Measurements from ENCODE around the gene USP49. TPM values are rescaled to one million over a fixed set of nuclear protein-coding genes. Genes with fewer than 3 reads are reported as not detected.

USP49 gene
- total and polyA plus RNA-seq, 2 of the 13 experiments (the other 11 are each of a cell fraction or from before 2014, with no cell fraction given), result 2.9 to 4.3 TPM

- no peak for DNase-seq (ENCODE audit: low spot score)
- ATAC-seq, result no peak; the same call in 1 of the 3 replicates
- intact Hi-C loops (cut with micrococcal nuclease; ENCODE audit: unreplicated experiment), result no loop called here
- Histone ChIP-seq H4K20me1 (ENCODE audit: insufficient read depth, low read length) (no peaks in the 10 kb centered on the region), H3K4me2 (ENCODE audit: low read depth, low read length) (no peak overlapping the region), H3K4me1 (ENCODE audit: insufficient read depth, low read length) (peaks cover 61% of the 10 kb centered on the region), H3K36me3 (replicated peaks in 1 of 2; ENCODE audit: control insufficient read depth in 1 of 2, insufficient read depth in 2 of 2, low read length in 2 of 2) (no peaks in the 10 kb centered on the region), H3K27me3 (ENCODE audit: control insufficient read depth in 1 of 2, insufficient read depth in 2 of 2, low read length in 2 of 2) (no peaks in the 10 kb centered on the region), H3K9ac (ENCODE audit: insufficient read depth, low read depth, low read length) (no peak overlapping the region), H2AFZ (ENCODE audit: low read length) (no peak overlapping the region), H3K9me3 (ENCODE audit: low read length) (no peaks in the 10 kb centered on the region), H3K27ac (ENCODE audit: extremely low read length, insufficient read depth, low read length) (no peak overlapping the region), H3K79me2 (ENCODE audit: insufficient read depth, low read length) (no peaks in the 10 kb centered on the region), H3K4me3 (replicated peaks in 1 of 3; ENCODE audit: insufficient read depth in 1 of 3, low read depth in 2 of 3, low read length in 3 of 3) (no peak overlapping the region)
- ChIA-PET POLR2A (interaction anchor here (1.1 to 4.5 kb wide), 4 partner anchors 9 to 31 kb away, joined by 3 to 31 read pairs (median 6); no protein-coding TSS in a partner anchor), CTCF (ENCODE audit: low intra/inter-chr PET ratio, low total read pairs) (no interaction called here)
- in situ Hi-C loops (cut with HindIII; ENCODE audit: extremely low pct_ligation_motif_present, low pct_unique_long_range_greater_than_20kb), result no loop called here
- BruUV-seq (replicated peaks), result no TSS peak
- no peak for FAIRE-seq
- 74% methylated on average over 12 of the region's 13 CpGs for WGBS (ENCODE audit: low lambda C conversion rate)
- TF ChIP-seq MYPOP (CRISPR knock-in tag; IDR thresholded peaks at IDR 0.05) (no peak), GPN1 (CRISPR knock-in tag; IDR thresholded peaks at IDR 0.05; ENCODE audit: borderline replicate concordance) (0 out of 2 replicates have a peak, but pooled peaks have one; percentile 17)
Observed at GRCh38 chr6:41759106-41759904, 135.9 kb downstream of the USP49 start.

GRCh38 chr6:41758641-41759035 lies 136.5 kb downstream of the USP49 start:
- intact Hi-C loops (cut with micrococcal nuclease; ENCODE audit: unreplicated experiment), result no loop called here
- in situ Hi-C loops (cut with HindIII; ENCODE audit: extremely low pct_ligation_motif_present, low pct_unique_long_range_greater_than_20kb), result no loop called here
- ChIA-PET CTCF (ENCODE audit: low intra/inter-chr PET ratio, low total read pairs) (no interaction called here), POLR2A (interaction anchor here (1.1 to 4.5 kb wide), 4 partner anchors 10 to 30 kb away, joined by 3 to 31 read pairs (median 6); no protein-coding TSS in a partner anchor)
- Histone ChIP-seq H3K4me3 (replicated peaks in 1 of 3; ENCODE audit: insufficient read depth in 1 of 3, low read depth in 2 of 3, low read length in 3 of 3) (no peak overlapping the region), H3K4me2 (ENCODE audit: low read depth, low read length) (no peak overlapping the region), H3K27me3 (ENCODE audit: control insufficient read depth in 1 of 2, insufficient read depth in 2 of 2, low read length in 2 of 2) (no peaks in the 10 kb centered on the region), H3K79me2 (ENCODE audit: insufficient read depth, low read length) (no peaks in the 10 kb centered on the region), H3K9me3 (ENCODE audit: low read length) (no peaks in the 10 kb centered on the region), H3K4me1 (ENCODE audit: insufficient read depth, low read length) (peaks cover 66% of the 10 kb centered on the region), H3K36me3 (replicated peaks in 1 of 2; ENCODE audit: control insufficient read depth in 1 of 2, insufficient read depth in 2 of 2, low read length in 2 of 2) (no peaks in the 10 kb centered on the region), H3K9ac (ENCODE audit: insufficient read depth, low read depth, low read length) (no peak overlapping the region), H3K27ac (ENCODE audit: extremely low read length, insufficient read depth, low read length) (no peak overlapping the region), H4K20me1 (ENCODE audit: insufficient read depth, low read length) (no peaks in the 10 kb centered on the region), H2AFZ (ENCODE audit: low read length) (no peak overlapping the region)
- no peak for ATAC-seq
- DNase-seq (ENCODE audit: low spot score), result no peak
- no peak for FAIRE-seq
- WGBS (ENCODE audit: low lambda C conversion rate), result 87% methylated on average over 6 of the region's 6 CpGs
- no TSS peak for BruUV-seq (replicated peaks)
- TF ChIP-seq ZNF562 (CRISPR knock-in tag; IDR thresholded peaks at IDR 0.05; ENCODE audit: borderline replicate concordance), result no peak
- TF ChIP-seq SALL2 (CRISPR knock-in tag; IDR thresholded peaks at IDR 0.05), result no peak
- TF ChIP-seq ZNF335 (CRISPR knock-in tag; IDR thresholded peaks at IDR 0.05), result no peak
- no peak for TF ChIP-seq ZNF709 (CRISPR knock-in tag; IDR thresholded peaks at IDR 0.05)
- TF ChIP-seq ZNF784 (CRISPR knock-in tag; IDR thresholded peaks at IDR 0.05; ENCODE audit: borderline replicate concordance), result no peak
- TF ChIP-seq ZNF572 (CRISPR knock-in tag; IDR thresholded peaks at IDR 0.05), result no peak
- TF ChIP-seq ZNF350 (CRISPR knock-in tag; IDR thresholded peaks at IDR 0.05; ENCODE audit: borderline replicate concordance, low read depth), result no peak
- no peak for TF ChIP-seq DNMT1 (CRISPR knock-in tag; IDR thresholded peaks at IDR 0.05)
- no peak for TF ChIP-seq ZNF660 (CRISPR knock-in tag; IDR thresholded peaks at IDR 0.05; ENCODE audit: borderline replicate concordance, low read depth)
- TF ChIP-seq SRSF1 (optimal IDR thresholded peaks at IDR 0.05; ENCODE audit: low read depth, low read length), result no peak
- no peak for TF ChIP-seq ZNF790 (CRISPR knock-in tag; IDR thresholded peaks at IDR 0.05; ENCODE audit: borderline replicate concordance)
- no peak for TF ChIP-seq ZNF674 (CRISPR knock-in tag; IDR thresholded peaks at IDR 0.05; ENCODE audit: low read depth)
